GM21786 (cell line): ENCODE results near the gene CUL3.
"Not testable (repeated sequence)": the region's sequence is repeated elsewhere in the genome, so short reads cannot be mapped to it uniquely, and the experiment has no call there.

ENCODE experiments used
- ATAC-seq: cut with Tn5 transposase; IDR thresholded peaks from one replicate; pipeline ENCODE4 v1.9.1; 2021; ENCODE audit not compliant: unreplicated experiment

The CUL3 gene

DNA sequence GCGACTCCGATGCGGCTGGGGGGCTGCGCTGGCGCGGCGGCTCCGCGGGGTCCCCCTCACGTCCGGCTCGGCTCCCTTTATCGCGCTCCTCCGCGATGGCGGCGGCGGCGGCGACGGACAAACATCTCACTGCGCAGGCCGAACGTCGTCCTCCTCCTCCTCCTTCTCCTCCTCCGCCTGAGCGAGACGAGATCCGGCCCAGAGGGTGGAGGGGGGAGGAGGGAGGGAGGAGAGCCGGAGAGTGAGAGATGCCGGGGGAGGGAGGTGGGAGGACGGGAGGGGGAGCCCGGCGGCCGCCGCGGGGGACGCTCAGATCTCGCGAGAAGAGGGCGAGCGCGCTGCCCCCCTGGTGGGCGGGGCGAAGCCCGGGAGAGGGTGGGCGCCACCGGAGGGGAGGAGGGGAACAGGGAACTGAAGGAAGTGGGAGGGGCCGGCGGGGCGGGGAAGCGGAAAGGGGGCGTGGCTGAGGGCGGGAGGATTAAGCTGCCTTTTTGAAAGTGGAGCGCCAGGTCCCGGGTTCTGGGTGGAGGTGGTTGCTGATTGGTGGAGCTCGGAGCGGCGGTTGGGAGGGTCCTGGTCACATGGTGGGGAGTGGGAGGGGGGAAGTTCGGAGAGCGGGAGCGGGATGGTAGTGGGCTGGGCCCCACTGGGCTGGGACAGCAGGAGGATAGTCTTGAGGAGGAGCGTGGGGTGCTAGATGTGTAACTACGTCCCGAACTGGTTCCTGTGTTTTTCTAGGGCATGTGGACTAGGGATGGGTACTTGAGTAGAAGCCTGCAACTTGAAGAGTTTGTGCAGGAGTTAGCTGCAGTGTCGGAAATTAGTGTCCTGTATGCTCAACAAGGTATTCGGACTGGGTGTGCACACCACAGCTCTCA lies at the start of gene CUL3:
Gene CUL3 (minus strand): TSS at position 153 of the 878 bp plus-strand sequence. CDS start 354 bp downstream, outside the sequence.
- peak; percentile 73 for ATAC-seq

DNA sequence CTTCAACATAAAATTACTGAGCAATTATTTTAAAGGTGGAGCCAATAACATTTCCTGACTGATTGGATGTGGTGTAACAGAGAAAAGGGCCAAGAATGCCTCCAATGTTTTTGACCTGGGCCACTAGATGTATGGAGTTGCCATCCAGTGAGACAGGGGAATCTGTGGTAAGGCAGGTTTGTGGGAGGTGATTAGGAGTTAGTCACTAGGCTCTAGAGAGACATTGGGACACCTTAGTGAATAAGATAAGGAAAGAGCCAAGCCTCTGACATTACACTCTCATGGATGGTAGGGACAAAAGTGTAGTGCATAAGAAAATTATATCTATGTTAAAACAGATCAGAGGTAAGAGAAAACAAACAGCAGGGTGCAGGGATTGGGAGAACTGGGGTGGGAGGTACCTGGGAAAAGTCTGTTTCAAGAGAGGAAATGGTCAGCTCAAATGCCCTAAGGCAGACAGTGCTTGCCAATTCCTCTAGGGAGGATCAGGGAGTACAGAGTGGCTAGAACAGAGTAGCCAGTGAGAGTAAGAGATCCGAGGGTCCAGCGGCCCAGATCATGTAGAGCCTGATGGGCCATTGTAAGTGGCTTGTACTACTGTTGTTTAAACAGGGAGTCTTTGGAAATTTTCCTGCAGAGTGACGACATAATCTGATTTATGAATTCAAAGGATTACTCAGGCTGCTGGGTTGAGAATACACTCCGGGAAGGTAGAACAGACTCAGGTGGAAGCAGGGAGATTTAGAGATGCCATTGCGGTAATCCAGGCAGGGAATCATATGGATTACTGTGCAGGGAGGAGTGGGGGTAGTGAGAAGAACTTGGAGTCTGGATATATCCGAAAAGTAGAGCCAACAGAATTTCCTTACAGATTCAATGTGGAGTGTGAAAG lies 45.7 kb upstream of the CUL3 start:
- no peak for ATAC-seq

- ATAC-seq: no peak
These were observed 43.3 kb upstream of the CUL3 start for GRCh38 chr2:224628416-224628815.

DNA sequence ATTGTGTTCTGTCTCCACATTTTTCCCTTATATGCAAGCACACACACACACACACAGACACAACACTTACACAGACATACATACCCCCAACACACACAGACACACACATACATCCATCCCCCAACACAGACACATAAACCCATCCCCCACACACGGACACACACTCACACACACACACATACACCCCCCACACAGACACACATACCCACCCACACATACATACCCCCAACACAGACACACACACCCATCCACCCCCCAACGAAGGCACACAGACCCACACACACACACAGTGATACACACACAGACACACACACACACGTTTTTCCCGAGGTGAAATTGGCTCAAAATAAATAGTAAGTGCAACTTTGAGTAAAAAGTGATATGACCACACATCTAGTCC lies 41.6 kb upstream of the CUL3 start:
- no peak for ATAC-seq

DNA sequence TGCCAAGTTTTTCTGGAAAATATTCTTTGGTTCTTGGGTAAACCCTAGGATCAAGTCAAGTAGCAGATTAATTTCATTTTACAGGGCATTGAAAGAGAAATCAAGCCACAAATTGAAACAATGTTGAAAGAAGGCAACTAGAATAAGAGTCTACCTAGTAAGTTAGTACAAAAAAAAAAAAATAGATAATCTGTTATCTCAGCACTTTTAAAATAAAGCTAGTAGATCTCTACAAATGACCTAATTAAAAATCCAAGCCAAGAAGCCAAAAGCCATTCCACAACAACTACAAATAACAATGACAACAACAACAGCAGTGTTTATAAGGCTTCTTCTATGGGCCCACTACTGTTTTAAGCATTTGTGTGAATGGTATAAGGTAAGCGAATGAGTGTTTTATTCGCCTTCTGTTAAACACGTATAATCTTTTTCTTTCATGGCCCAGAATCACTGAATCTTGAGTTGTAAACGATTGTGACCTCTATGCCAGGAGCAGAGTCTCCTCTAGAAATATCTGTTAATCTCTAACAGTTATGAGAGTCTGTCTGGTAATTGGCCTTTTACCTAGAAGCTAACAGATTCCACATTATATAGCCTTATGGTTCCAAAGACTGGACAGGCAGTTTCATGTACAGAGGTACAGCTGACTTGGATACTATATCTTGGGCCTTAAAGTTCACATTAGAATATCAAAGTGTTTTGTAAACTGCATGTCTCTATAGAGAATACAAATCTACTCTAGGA lies 28.6 kb upstream of the CUL3 start:
- ATAC-seq: no peak

DNA sequence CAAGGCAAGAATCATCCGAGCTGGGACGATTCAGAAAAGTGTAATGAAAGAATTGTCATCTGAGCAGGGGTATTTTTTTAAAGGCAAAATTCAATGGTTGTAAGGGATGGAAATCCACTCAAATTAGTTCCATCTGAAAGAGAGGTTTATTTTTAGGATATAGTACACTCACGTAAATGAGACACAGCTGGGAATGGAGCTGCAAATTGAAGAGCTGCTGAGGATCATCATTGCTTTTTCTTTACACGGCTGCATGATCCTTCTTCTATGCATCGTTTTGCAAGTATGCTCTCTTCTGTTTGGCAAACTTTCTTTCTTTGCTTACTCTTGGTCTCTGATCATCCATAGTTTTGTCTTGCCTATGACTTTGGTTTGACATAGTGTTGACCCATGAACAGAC lies 27.4 kb upstream of the CUL3 start:
- ATAC-seq: no peak

DNA sequence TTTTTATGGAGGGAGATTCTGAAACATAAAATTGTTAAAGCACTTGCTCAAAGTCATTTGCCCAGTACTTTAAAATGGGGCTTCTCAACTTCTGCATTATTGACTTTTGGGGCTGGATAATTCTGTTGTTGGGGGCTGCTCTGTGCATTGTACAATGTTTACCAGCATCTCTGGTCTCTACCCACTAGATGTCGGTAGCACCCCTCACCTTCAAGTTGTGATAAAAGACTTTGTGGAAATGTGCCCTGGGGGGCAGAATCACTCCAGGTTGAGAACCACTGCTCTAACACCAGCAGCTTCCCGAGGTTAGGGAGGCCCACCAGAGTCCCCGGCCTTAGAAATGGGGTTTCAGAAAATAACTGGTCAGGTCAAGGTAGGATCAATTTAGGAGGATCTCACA lies 26.8 kb upstream of the CUL3 start:
- no peak for ATAC-seq

DNA sequence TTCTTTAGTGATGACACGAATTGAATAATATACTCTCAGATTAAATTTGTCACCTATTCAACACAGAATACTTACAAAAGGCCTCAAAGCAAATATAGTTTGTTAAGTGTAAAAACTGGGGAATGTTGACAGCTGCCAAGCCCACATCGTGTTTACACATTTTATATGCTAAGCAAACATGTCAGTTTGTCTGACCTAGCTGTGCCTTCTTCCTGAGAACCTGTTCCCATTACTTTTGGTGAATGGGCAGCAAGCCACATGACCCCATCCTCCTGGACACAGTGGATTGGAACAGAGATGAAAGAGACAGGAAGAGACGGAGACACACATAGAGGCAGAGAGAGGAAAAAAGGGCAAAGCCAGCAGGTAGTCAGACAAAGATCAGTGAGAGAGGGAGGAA lies 22.9 kb upstream of the CUL3 start:
- no peak for ATAC-seq

GRCh38 chr2:224603746-224604500 lies 18.8 kb upstream of the CUL3 start:
- ATAC-seq: not testable (repeated sequence)

DNA sequence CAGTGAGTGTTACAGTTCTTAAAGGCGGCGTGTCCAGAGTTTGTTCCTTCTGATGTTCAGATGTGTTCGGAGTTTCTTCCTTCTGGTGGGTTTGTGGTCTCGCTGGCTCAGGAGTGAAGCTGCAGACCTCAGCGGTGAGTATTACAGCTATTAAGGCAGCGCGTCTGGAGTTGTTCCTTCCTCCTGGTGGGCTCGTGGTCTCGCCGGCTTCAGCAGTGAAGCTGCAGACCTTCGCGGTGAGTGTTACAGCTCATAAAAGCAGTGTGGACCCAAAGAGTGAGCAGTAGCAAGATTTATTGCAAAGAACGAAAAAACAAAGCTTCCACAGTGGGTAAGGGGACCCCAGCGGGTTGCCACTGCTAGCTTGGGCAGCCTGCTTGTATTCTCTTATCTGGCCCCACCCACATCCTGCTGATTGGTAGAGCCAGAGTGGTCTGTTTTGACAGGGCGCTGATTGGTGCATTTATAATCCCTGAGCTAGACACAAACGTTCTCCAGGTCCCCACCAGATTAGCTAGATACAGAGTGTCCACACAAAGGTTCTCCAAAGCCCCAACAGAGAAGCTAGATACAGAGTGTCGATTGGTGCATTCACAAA lies 17.7 kb upstream of the CUL3 start:
- ATAC-seq: not testable (repeated sequence)

DNA sequence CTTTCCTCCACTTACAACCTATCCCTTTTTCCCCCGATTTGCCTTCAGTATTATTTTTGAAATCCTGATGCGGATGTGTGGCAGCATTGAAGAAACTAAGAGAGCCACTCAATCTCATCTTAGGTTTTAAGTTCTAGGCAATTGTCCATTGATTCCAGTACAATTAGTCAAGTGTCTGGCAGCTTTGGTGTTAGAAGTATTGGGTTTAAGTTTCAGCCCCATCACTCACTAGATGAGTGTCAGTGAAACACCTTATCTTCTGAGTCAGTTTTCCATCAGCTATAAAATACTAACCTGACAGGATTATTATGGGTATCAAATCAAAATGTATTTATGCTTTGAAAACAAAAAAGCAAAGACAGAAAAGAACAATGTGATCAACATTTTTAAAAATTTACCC lies 16.8 kb upstream of the CUL3 start:
- ATAC-seq: no peak

DNA sequence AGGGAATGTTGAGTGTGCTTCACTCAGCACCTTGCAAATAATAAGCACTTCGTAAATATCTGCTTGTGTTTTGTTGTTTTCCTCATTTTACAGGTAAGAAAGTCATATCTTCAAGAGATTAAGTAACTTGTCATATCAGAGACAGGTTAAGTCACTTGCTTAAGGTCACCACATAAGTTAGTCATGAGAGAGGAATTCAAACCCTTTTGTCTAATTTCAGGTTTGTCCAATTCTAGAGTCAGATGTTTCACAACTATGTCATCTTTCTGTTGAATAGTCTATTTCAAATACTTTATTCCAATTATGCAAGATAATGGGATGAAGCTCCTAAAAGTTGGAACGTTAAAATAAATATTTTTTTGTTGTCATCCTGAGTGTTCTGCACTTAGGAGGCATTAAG lies 13.5 kb upstream of the CUL3 start:
- ATAC-seq: no peak

- no peak for ATAC-seq
These were observed 11.1 kb upstream of the CUL3 start for GRCh38 chr2:224596289-224596688.

- no peak for ATAC-seq
These were observed 10.4 kb upstream of the CUL3 start for GRCh38 chr2:224595518-224595917.

- no peak for ATAC-seq
These were observed 9.7 kb upstream of the CUL3 start for GRCh38 chr2:224594840-224595239.

GRCh38 chr2:224591220-224591619 lies 6.1 kb upstream of the CUL3 start:
- ATAC-seq: no peak

DNA sequence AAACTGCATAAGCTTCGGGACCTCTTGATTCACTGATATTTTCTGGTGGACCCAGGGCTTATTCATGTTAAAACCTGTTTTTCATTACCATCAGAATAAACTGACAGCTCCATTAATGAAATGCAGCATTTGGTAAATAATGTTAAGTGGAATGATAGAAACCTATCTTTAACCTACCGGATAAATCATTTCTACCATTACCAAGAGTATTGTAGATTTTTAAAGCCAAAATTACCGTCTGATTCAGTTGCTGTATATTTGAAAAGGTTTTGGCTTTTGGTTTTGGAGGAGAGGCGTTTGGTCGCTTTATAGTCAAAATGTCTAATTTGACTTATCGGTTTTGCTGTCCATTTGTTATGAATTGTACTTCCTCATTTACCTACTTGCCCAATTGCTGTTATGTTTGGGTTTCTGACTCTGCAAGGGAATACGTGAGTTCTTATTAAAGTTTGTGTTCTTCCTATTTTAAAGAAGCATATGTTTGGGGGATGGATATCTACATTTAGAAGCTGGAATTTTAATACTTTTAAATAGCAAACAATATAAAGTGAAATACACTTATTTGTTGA lies 1.0 kb upstream of the CUL3 start:
- no peak for ATAC-seq

GRCh38 chr2:224584785-224585210 lies 365 bp downstream of the CUL3 start:
- ATAC-seq: peak; percentile 29

- peak; percentile 0 for ATAC-seq
These were observed 915 bp downstream of the CUL3 start for GRCh38 chr2:224584111-224584784.
